ENCODE measurements around the gene SYNGR1.
A peak's percentile ranks its signal among the peaks of the same experiment; 100 is the strongest.

SYNGR1 gene

GRCh38 chr22:39363751-39364515 is 14.1 kb downstream of the SYNGR1 start:
- H3K27ac ChIP-seq, result no peak overlapping the region
- no peak overlapping the region for H3K4me3 ChIP-seq (ENCODE audit: low read depth in 1 of 2, low read length in 1 of 2)
- H3K9me3 ChIP-seq, result no peaks in the 10 kb centered on the region
- no peaks in the 10 kb centered on the region for H3K36me3 ChIP-seq
- H3K4me1 ChIP-seq (ENCODE audit: control insufficient read depth in 1 of 2, insufficient read depth in 1 of 2, low read depth in 1 of 2, low read length in 1 of 2), result peaks cover 24 to 30% of the 10 kb centered on the region in 2 experiments
- H3K27me3 ChIP-seq, result no peaks in the 10 kb centered on the region
- TF ChIP-seq CTCF (IDR thresholded peaks at IDR 0.05), result no peak

GRCh38 chr22:39364714-39365491 is 15.1 kb downstream of the SYNGR1 start:
- Histone ChIP-seq H3K9me3 (no peaks in the 10 kb centered on the region), H3K27ac (no peak overlapping the region), H3K4me1 (ENCODE audit: control insufficient read depth in 1 of 2, insufficient read depth in 1 of 2, low read depth in 1 of 2, low read length in 1 of 2) (peaks cover 24 to 30% of the 10 kb centered on the region in 2 experiments), H3K27me3 (no peaks in the 10 kb centered on the region), H3K4me3 (ENCODE audit: low read depth in 1 of 2, low read length in 1 of 2) (no peak overlapping the region), H3K36me3 (no peaks in the 10 kb centered on the region)
- TF ChIP-seq CTCF (IDR thresholded peaks at IDR 0.05), result no peak

- TF ChIP-seq CTCF (IDR thresholded peaks at IDR 0.05), result no peak
- H3K27ac ChIP-seq, result no peak overlapping the region
- no peak overlapping the region for H3K4me3 ChIP-seq (ENCODE audit: low read depth in 1 of 2, low read length in 1 of 2)
- peaks cover 24 to 30% of the 10 kb centered on the region in 2 experiments for H3K4me1 ChIP-seq (ENCODE audit: control insufficient read depth in 1 of 2, insufficient read depth in 1 of 2, low read depth in 1 of 2, low read length in 1 of 2)
- H3K36me3 ChIP-seq, result no peaks in the 10 kb centered on the region
- no peaks in the 10 kb centered on the region for H3K9me3 ChIP-seq
- no peaks in the 10 kb centered on the region for H3K27me3 ChIP-seq
Observed at GRCh38 chr22:39365492-39365780, 15.6 kb downstream of the SYNGR1 start.

GRCh38 chr22:39367035-39367434 is 17.2 kb downstream of the SYNGR1 start:
- Histone ChIP-seq H3K27ac (peak overlapping the region; percentile 36), H3K4me1 (ENCODE audit: control insufficient read depth in 1 of 2, insufficient read depth in 1 of 2, low read depth in 1 of 2, low read length in 1 of 2) (peaks cover 24 to 30% of the 10 kb centered on the region in 2 experiments), H3K27me3 (no peaks in the 10 kb centered on the region), H3K9me3 (no peaks in the 10 kb centered on the region), H3K4me3 (ENCODE audit: low read depth in 1 of 2, low read length in 1 of 2) (no peak overlapping the region), H3K36me3 (no peaks in the 10 kb centered on the region)
- TF ChIP-seq CTCF (IDR thresholded peaks at IDR 0.05), result no peak

- no peak for TF ChIP-seq CTCF (IDR thresholded peaks at IDR 0.05)
- no peak overlapping the region for H3K4me3 ChIP-seq (ENCODE audit: low read depth in 1 of 2, low read length in 1 of 2)
- peaks cover 24 to 30% of the 10 kb centered on the region in 2 experiments for H3K4me1 ChIP-seq (ENCODE audit: control insufficient read depth in 1 of 2, insufficient read depth in 1 of 2, low read depth in 1 of 2, low read length in 1 of 2)
- H3K27ac ChIP-seq, result peak overlapping the region; percentile 20
- no peaks in the 10 kb centered on the region for H3K36me3 ChIP-seq
- no peaks in the 10 kb centered on the region for H3K9me3 ChIP-seq
- no peaks in the 10 kb centered on the region for H3K27me3 ChIP-seq
Observed at GRCh38 chr22:39368461-39368911, 18.7 kb downstream of the SYNGR1 start.
